Measurements from ENCODE around the gene C17orf113. TPM values are rescaled to one million over a fixed set of nuclear protein-coding genes. Genes with fewer than 3 reads are reported as not detected.

C17orf113 gene
- total RNA-seq, 1 experiment from 2014 or later = 2.3 TPM

Other genes with a start within 250 kb of the C17orf113 start
- 23.4 TPM for gene P3H4, start 238.7 kb downstream of the C17orf113 start, total RNA-seq (2021; ENCODE audit: unreplicated experiment)
- gene FKBP10, start 237.6 kb downstream of the C17orf113 start, total RNA-seq (2021; ENCODE audit: unreplicated experiment) = 78.5 TPM
- gene NT5C3B, start 214.4 kb downstream of the C17orf113 start, total RNA-seq (2021; ENCODE audit: unreplicated experiment) = 110 TPM
- gene KLHL10, start 212.8 kb downstream of the C17orf113 start, total RNA-seq (2021; ENCODE audit: unreplicated experiment) = not detected
- gene KLHL11, start 185.2 kb downstream of the C17orf113 start, total RNA-seq (2021; ENCODE audit: unreplicated experiment) = 22.4 TPM
- 222 TPM for gene ACLY, start 131.7 kb downstream of the C17orf113 start, total RNA-seq (2021; ENCODE audit: unreplicated experiment)
- gene ODAD4, start 120.0 kb downstream of the C17orf113 start, total RNA-seq (2021; ENCODE audit: unreplicated experiment) = 0.98 TPM
- 51.2 TPM for gene CNP, start 83.8 kb downstream of the C17orf113 start, total RNA-seq (2021; ENCODE audit: unreplicated experiment)
- gene DNAJC7, start 33.2 kb downstream of the C17orf113 start, total RNA-seq (2021; ENCODE audit: unreplicated experiment) = 113 TPM
- 26.4 TPM for gene NKIRAS2, start 30.5 kb downstream of the C17orf113 start, total RNA-seq (2021; ENCODE audit: unreplicated experiment)
- gene ZNF385C, start 47.9 kb upstream of the C17orf113 start, total RNA-seq (2021; ENCODE audit: unreplicated experiment) = 1.1 TPM
- 1.2 TPM for gene DHX58, start 62.1 kb upstream of the C17orf113 start, total RNA-seq (2021; ENCODE audit: unreplicated experiment)
- 41.2 TPM for gene KAT2A, start 70.8 kb upstream of the C17orf113 start, total RNA-seq (2021; ENCODE audit: unreplicated experiment)
- not detected for gene HSPB9, start 72.2 kb upstream of the C17orf113 start, total RNA-seq (2021; ENCODE audit: unreplicated experiment)
- gene RAB5C, start 104.4 kb upstream of the C17orf113 start, total RNA-seq (2021; ENCODE audit: unreplicated experiment) = 115 TPM
- gene KCNH4, start 130.5 kb upstream of the C17orf113 start, total RNA-seq (2021; ENCODE audit: unreplicated experiment) = not detected
- gene HCRT, start 134.9 kb upstream of the C17orf113 start, total RNA-seq (2021; ENCODE audit: unreplicated experiment) = not detected
- 13.2 TPM for gene GHDC, start 143.9 kb upstream of the C17orf113 start, total RNA-seq (2021; ENCODE audit: unreplicated experiment)
- 7.1 TPM for gene STAT5B, start 225.8 kb upstream of the C17orf113 start, total RNA-seq (2021; ENCODE audit: unreplicated experiment)
- gene STAT5A, start 237.9 kb upstream of the C17orf113 start, total RNA-seq (2021; ENCODE audit: unreplicated experiment) = 0.91 TPM

All from HCT116 (cell line).